Measurements from ENCODE around the gene WSCD2.

WSCD2 gene

GRCh38 chr12:108128221-108129016, 669 bp upstream of the WSCD2 start:
- Histone ChIP-seq H3K4me3 (ENCODE audit: low read depth in 1 of 2, low read length in 2 of 2) (peak overlapping the region; percentile 28 to 61), H3K9me3 (ENCODE audit: control insufficient read depth in 1 of 2, low read length in 2 of 2) (peaks cover 0 to 2% of the 10 kb centered on the region in 2 donors), H3K36me3 (ENCODE audit: control insufficient read depth in 1 of 2, insufficient read depth in 2 of 2, low read length in 2 of 2) (no peaks in the 10 kb centered on the region), H3K27ac (ENCODE audit: low read length) (no peak overlapping the region), H3K27me3 (ENCODE audit: low read depth, low read length) (peaks cover 4% of the 10 kb centered on the region), H3K4me1 (ENCODE audit: control insufficient read depth in 1 of 2, insufficient read depth in 2 of 2, low read length in 2 of 2) (peaks cover 0 to 16% of the 10 kb centered on the region in 2 donors)

DNA sequence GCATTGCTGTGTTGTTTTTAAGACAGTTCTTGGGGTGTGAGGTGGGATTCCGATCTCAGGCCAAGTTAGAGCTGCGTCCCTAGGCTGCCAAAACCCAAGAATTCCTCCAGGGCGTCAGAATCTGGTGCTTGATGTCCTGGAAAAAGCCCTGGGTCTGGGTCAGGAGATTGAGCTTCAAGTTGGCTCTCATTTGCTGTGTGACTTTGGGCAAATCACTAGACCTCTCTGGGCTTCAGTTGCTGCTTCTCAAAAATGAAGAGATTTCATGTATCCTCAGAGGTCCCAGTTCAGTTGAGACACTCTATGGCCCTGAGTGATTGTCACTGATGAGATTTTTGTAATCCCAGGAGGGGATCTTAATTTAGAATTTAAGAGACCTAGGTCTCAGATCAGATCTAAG, 1.9 kb downstream of the WSCD2 start:
- H3K27me3 ChIP-seq (ENCODE audit: low read depth, low read length) = peaks cover 4% of the 10 kb centered on the region
- no peak overlapping the region for H3K27ac ChIP-seq (ENCODE audit: low read length)
- no peak overlapping the region for H3K4me3 ChIP-seq (ENCODE audit: low read depth in 1 of 2, low read length in 2 of 2)
- no peaks in the 10 kb centered on the region for H3K9me3 ChIP-seq (ENCODE audit: control insufficient read depth in 1 of 2, low read length in 2 of 2)
- peaks cover 0 to 16% of the 10 kb centered on the region in 2 donors for H3K4me1 ChIP-seq (ENCODE audit: control insufficient read depth in 1 of 2, insufficient read depth in 2 of 2, low read length in 2 of 2)
- H3K36me3 ChIP-seq (ENCODE audit: control insufficient read depth in 1 of 2, insufficient read depth in 2 of 2, low read length in 2 of 2) = no peaks in the 10 kb centered on the region

DNA sequence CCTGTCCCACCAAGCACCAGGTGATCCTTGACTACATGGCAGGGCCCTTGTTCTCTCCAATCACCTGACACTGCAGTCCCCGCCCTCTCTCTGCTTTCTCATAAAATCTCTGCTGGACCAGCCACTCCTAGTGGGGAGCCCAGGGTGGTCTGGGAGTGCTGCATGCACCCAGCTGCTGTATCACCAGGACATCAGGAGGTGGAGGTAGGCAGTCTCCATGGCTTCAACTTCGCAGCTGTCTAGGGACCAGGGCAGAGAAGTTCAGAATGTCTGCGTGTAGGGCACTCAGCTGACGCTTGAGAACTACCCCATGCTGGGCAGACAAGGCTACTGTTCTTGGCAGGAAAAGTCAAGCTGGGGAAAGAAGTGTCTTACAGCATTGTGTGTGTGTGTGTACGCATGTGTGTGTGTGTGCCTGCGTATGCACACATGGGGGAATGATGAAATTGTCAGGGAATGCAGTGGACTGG, 2.6 kb downstream of the WSCD2 start:
- Histone ChIP-seq H3K36me3 (ENCODE audit: control insufficient read depth in 1 of 2, insufficient read depth in 2 of 2, low read length in 2 of 2) (no peaks in the 10 kb centered on the region), H3K27me3 (ENCODE audit: low read depth, low read length) (peaks cover 4% of the 10 kb centered on the region), H3K4me1 (ENCODE audit: control insufficient read depth in 1 of 2, insufficient read depth in 2 of 2, low read length in 2 of 2) (peaks cover 0 to 16% of the 10 kb centered on the region in 2 donors), H3K9me3 (ENCODE audit: control insufficient read depth in 1 of 2, low read length in 2 of 2) (no peaks in the 10 kb centered on the region), H3K27ac (ENCODE audit: low read length) (no peak overlapping the region), H3K4me3 (ENCODE audit: low read depth in 1 of 2, low read length in 2 of 2) (no peak overlapping the region)

GRCh38 chr12:108133482-108133881, 4.4 kb downstream of the WSCD2 start:
- no peak overlapping the region for H3K4me3 ChIP-seq (ENCODE audit: low read depth in 1 of 2, low read length in 2 of 2)
- peaks cover 4% of the 10 kb centered on the region for H3K27me3 ChIP-seq (ENCODE audit: low read depth, low read length)
- H3K9me3 ChIP-seq (ENCODE audit: control insufficient read depth in 1 of 2, low read length in 2 of 2) = no peaks in the 10 kb centered on the region
- no peak overlapping the region for H3K27ac ChIP-seq (ENCODE audit: low read length)
- H3K4me1 ChIP-seq (ENCODE audit: control insufficient read depth in 1 of 2, insufficient read depth in 2 of 2, low read length in 2 of 2) = peaks cover 0 to 15% of the 10 kb centered on the region in 2 donors
- H3K36me3 ChIP-seq (ENCODE audit: control insufficient read depth in 1 of 2, insufficient read depth in 2 of 2, low read length in 2 of 2) = no peaks in the 10 kb centered on the region

GRCh38 chr12:108134744-108135143, 5.7 kb downstream of the WSCD2 start:
- H3K4me3 ChIP-seq (ENCODE audit: low read depth in 1 of 2, low read length in 2 of 2) = no peak overlapping the region
- H3K27me3 ChIP-seq (ENCODE audit: low read depth, low read length) = peaks cover 4% of the 10 kb centered on the region
- H3K36me3 ChIP-seq (ENCODE audit: control insufficient read depth in 1 of 2, insufficient read depth in 2 of 2, low read length in 2 of 2) = no peaks in the 10 kb centered on the region
- H3K27ac ChIP-seq (ENCODE audit: low read length) = no peak overlapping the region
- H3K4me1 ChIP-seq (ENCODE audit: control insufficient read depth in 1 of 2, insufficient read depth in 2 of 2, low read length in 2 of 2) = peaks cover 0 to 4% of the 10 kb centered on the region in 2 donors
- H3K9me3 ChIP-seq (ENCODE audit: control insufficient read depth in 1 of 2, low read length in 2 of 2) = no peaks in the 10 kb centered on the region

DNA sequence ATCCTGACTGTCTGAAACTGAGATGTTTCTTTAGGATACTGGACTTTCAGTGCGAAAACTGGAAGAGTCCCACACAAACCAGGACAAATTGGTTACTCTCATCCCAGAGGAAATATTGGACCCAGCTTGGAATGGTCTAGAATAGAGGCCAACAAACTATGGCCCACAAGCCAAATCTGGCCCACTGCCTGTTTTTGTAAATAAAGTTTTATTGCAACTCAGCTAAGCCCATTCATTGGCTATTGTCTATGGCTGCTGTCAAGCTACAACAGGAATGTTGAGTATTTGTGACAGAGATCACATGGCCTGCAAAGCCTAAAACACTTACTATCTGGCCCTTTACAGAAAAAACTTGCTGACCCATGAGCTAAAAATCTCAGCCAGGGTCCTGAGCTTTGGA, 6.5 kb downstream of the WSCD2 start:
- Histone ChIP-seq H3K27ac (ENCODE audit: low read length) (no peak overlapping the region), H3K27me3 (ENCODE audit: low read depth, low read length) (no peaks in the 10 kb centered on the region), H3K4me3 (ENCODE audit: low read depth in 1 of 2, low read length in 2 of 2) (no peak overlapping the region), H3K9me3 (ENCODE audit: control insufficient read depth in 1 of 2, low read length in 2 of 2) (no peaks in the 10 kb centered on the region), H3K4me1 (ENCODE audit: control insufficient read depth in 1 of 2, insufficient read depth in 2 of 2, low read length in 2 of 2) (no peaks in the 10 kb centered on the region), H3K36me3 (ENCODE audit: control insufficient read depth in 1 of 2, insufficient read depth in 2 of 2, low read length in 2 of 2) (no peaks in the 10 kb centered on the region)

DNA sequence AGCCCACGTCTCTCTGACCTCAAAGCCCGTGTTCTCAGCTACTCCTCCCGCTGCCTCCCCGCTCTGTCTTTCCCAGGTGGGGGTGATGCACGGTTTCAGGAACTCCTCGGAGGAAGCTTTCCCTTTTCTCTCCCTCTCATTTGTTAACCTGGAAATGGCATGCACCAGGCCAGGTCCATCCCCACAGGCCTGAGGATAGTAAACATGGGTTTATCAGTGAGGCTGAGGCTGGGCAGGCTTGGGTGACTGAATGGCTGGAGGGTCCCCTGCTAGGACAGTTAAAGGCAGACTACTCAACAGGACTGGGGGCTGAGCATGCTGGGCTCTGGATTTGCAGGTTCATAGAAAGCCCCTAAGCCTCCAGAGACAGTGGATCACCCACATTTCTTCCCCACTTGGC, 7.6 kb downstream of the WSCD2 start:
- no peaks in the 10 kb centered on the region for H3K9me3 ChIP-seq (ENCODE audit: control insufficient read depth in 1 of 2, low read length in 2 of 2)
- no peaks in the 10 kb centered on the region for H3K27me3 ChIP-seq (ENCODE audit: low read depth, low read length)
- no peak overlapping the region for H3K4me3 ChIP-seq (ENCODE audit: low read depth in 1 of 2, low read length in 2 of 2)
- no peaks in the 10 kb centered on the region for H3K36me3 ChIP-seq (ENCODE audit: control insufficient read depth in 1 of 2, insufficient read depth in 2 of 2, low read length in 2 of 2)
- H3K4me1 ChIP-seq (ENCODE audit: control insufficient read depth in 1 of 2, insufficient read depth in 2 of 2, low read length in 2 of 2) = no peaks in the 10 kb centered on the region
- H3K27ac ChIP-seq (ENCODE audit: low read length) = no peak overlapping the region

GRCh38 chr12:108139454-108139853, 10.4 kb downstream of the WSCD2 start:
- Histone ChIP-seq H3K4me3 (ENCODE audit: low read depth in 1 of 2, low read length in 2 of 2) (no peak overlapping the region), H3K27ac (ENCODE audit: low read length) (no peak overlapping the region), H3K4me1 (ENCODE audit: control insufficient read depth in 1 of 2, insufficient read depth in 2 of 2, low read length in 2 of 2) (no peaks in the 10 kb centered on the region), H3K9me3 (ENCODE audit: control insufficient read depth in 1 of 2, low read length in 2 of 2) (no peaks in the 10 kb centered on the region), H3K27me3 (ENCODE audit: low read depth, low read length) (peaks cover 4% of the 10 kb centered on the region), H3K36me3 (ENCODE audit: control insufficient read depth in 1 of 2, insufficient read depth in 2 of 2, low read length in 2 of 2) (no peaks in the 10 kb centered on the region)

DNA sequence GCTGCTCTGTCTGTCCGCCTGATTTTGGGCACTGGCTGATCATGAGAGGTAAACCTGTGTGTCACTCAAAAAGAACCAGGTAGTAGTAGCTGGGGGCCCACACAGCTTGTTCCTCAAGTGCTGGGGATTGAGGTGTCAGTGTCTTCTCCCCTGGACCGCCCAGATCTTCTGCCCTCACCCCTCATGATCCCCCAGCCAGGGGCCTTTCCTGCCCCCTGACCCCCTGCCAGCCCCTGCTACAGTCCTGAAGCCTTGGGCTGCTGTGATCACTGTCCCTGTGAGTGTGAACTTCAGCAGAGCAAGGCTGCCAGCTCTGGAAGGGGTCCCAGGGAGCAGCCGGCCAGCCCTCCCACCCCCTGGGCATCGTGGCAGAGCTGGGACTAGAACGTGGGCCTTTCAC, 11.4 kb downstream of the WSCD2 start:
- Histone ChIP-seq H3K4me1 (ENCODE audit: control insufficient read depth in 1 of 2, insufficient read depth in 2 of 2, low read length in 2 of 2) (no peaks in the 10 kb centered on the region), H3K4me3 (ENCODE audit: low read depth in 1 of 2, low read length in 2 of 2) (no peak overlapping the region), H3K9me3 (ENCODE audit: control insufficient read depth in 1 of 2, low read length in 2 of 2) (no peaks in the 10 kb centered on the region), H3K27ac (ENCODE audit: low read length) (no peak overlapping the region), H3K27me3 (ENCODE audit: low read depth, low read length) (peaks cover 4% of the 10 kb centered on the region), H3K36me3 (ENCODE audit: control insufficient read depth in 1 of 2, insufficient read depth in 2 of 2, low read length in 2 of 2) (no peaks in the 10 kb centered on the region)

- H3K27ac ChIP-seq (ENCODE audit: low read length) = no peak overlapping the region
- H3K4me3 ChIP-seq (ENCODE audit: low read depth in 1 of 2, low read length in 2 of 2) = no peak overlapping the region
- H3K9me3 ChIP-seq (ENCODE audit: control insufficient read depth in 1 of 2, low read length in 2 of 2) = no peaks in the 10 kb centered on the region
- H3K27me3 ChIP-seq (ENCODE audit: low read depth, low read length) = peaks cover 4% of the 10 kb centered on the region
- H3K4me1 ChIP-seq (ENCODE audit: control insufficient read depth in 1 of 2, insufficient read depth in 2 of 2, low read length in 2 of 2) = no peaks in the 10 kb centered on the region
- no peaks in the 10 kb centered on the region for H3K36me3 ChIP-seq (ENCODE audit: control insufficient read depth in 1 of 2, insufficient read depth in 2 of 2, low read length in 2 of 2)
Observed at GRCh38 chr12:108141600-108142130, 12.6 kb downstream of the WSCD2 start.

DNA sequence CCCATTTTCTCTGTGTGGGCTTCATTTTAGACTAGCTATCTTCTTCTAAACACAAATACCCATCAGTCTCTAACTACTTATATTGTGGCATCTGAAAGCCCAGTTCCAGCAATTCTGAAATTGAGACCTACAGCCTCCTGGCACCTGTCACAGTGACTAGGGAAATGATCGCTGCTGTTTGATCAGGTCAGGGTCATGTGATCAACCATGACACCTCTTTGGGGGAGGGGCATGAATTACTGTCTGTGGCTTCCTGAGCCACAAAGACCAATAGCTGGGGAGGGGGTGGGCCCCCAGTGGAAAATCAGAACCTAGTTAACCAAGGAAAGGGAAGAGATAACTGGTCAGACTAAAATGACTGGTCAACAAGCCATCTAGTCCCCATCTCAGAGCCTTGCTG, 14.1 kb downstream of the WSCD2 start:
- Histone ChIP-seq H3K36me3 (ENCODE audit: control insufficient read depth in 1 of 2, insufficient read depth in 2 of 2, low read length in 2 of 2) (no peaks in the 10 kb centered on the region), H3K4me3 (ENCODE audit: low read depth in 1 of 2, low read length in 2 of 2) (no peak overlapping the region), H3K9me3 (ENCODE audit: control insufficient read depth in 1 of 2, low read length in 2 of 2) (no peaks in the 10 kb centered on the region)

More for the DNA sequence above, 14.1 kb downstream of the WSCD2 start:
- Histone ChIP-seq H3K27ac (ENCODE audit: low read length) (no peak overlapping the region), H3K4me1 (ENCODE audit: control insufficient read depth in 1 of 2, insufficient read depth in 2 of 2, low read length in 2 of 2) (no peaks in the 10 kb centered on the region), H3K27me3 (ENCODE audit: low read depth, low read length) (peaks cover 4% of the 10 kb centered on the region)

Data from muscle layer of duodenum (tissue), 2 donors.